GM21526 (cell line): ENCODE data around the gene FAM32A.

ENCODE experiments used
- ATAC-seq: cut with Tn5 transposase; IDR thresholded peaks from one replicate; pipeline ENCODE4 v1.9.1; 2021; ENCODE audit warnings: moderate library complexity; ENCODE audit not compliant: unreplicated experiment, low FRiP score

The FAM32A gene

GRCh38 chr19:16218851-16219250 lies 33.6 kb downstream of the FAM32A start:
- no peak for ATAC-seq

- ATAC-seq: no peak
Observed at GRCh38 chr19:16222806-16223205, 37.6 kb downstream of the FAM32A start.

- ATAC-seq: no peak
Observed at GRCh38 chr19:16223746-16224145, 38.5 kb downstream of the FAM32A start.

GRCh38 chr19:16224293-16225045 lies 39.3 kb downstream of the FAM32A start:
- no peak for ATAC-seq

GRCh38 chr19:16225279-16226183 lies 40.3 kb downstream of the FAM32A start:
- ATAC-seq: no peak

GRCh38 chr19:16226184-16226591 lies 41.0 kb downstream of the FAM32A start:
- no peak for ATAC-seq

- no peak for ATAC-seq
Observed at GRCh38 chr19:16226878-16227836, 41.9 kb downstream of the FAM32A start.

GRCh38 chr19:16227837-16228636 lies 42.8 kb downstream of the FAM32A start:
- no peak for ATAC-seq

GRCh38 chr19:16228637-16229321 lies 43.6 kb downstream of the FAM32A start:
- ATAC-seq: no peak

GRCh38 chr19:16229322-16229641 lies 44.1 kb downstream of the FAM32A start:
- no peak for ATAC-seq

- ATAC-seq: no peak
Observed at GRCh38 chr19:16232127-16232526, 46.9 kb downstream of the FAM32A start.

GRCh38 chr19:16232568-16232967 lies 47.4 kb downstream of the FAM32A start:
- ATAC-seq: no peak

- no peak for ATAC-seq
Observed at GRCh38 chr19:16233081-16233776, 48.0 kb downstream of the FAM32A start.

- no peak for ATAC-seq
Observed at GRCh38 chr19:16233836-16234551, 48.8 kb downstream of the FAM32A start.

GRCh38 chr19:16234552-16235445 lies 49.6 kb downstream of the FAM32A start:
- ATAC-seq: no peak

GRCh38 chr19:16235811-16236652 lies 50.8 kb downstream of the FAM32A start:
- ATAC-seq: no peak
